Measurements from ENCODE around the gene VAV2. TPM values are rescaled to one million over a fixed set of nuclear protein-coding genes. Genes with fewer than 3 reads are reported as not detected.

VAV2 gene
- total RNA-seq, 1 experiment from 2014 or later = 24.7 TPM

DNA sequence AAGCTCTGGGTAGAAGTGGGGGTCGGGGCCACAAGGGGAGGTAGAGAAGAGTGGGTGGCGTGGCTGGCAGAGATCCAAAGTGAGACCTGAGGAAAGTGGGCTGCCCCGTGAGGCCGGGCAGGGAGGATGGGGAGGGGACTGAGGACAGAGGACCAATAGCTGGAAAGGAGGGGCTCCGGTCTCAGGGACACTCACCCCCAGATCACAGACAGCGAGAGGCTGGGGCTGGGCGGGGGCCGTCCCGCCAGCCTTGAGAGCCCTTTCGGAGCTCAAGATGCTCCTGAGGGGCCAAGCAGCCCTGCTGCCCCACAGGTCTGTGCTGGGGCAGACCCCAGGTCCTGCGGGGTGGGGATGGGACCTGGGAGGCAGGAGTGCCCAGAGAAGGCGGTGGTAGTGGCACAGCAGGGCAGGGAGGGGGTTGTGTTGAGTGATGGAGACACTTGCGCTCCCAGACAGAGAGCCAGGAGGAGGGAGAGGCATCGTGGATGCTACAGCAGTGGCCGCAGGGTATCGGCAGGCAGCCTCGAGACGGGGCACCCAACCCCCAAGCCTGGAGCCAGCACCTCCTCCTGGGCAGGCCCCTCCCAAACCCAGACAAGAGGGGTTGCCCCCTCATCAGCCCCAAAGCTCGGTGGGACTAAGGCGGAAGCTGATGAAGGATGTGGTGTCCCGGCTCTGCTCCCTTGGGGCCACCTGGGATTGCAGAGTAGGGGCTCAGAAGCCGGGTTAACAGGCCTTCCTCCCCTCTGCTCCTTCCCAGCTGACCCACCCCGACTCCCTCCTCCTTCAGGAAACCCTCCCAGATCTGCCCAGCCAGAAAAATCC is 257.3 kb downstream of the VAV2 start:
- in situ Hi-C loops (cut with HindIII; ENCODE audit: low pct_unique_long_range_greater_than_20kb, low sequenced_read_pairs) = no loop called here
- H3K36me3 ChIP-seq (ENCODE audit: control insufficient read depth, insufficient read depth, low read length) = no peaks in the 10 kb centered on the region
- no peaks in the 10 kb centered on the region for H3K4me1 ChIP-seq (ENCODE audit: control insufficient read depth, insufficient read depth, low read length)
- ATAC-seq (no peak), DNase-seq (ENCODE audit: low read depth, low spot score) (no peak)
- H3K9me3 ChIP-seq (ENCODE audit: control insufficient read depth, insufficient read depth, low read depth, low read length) = no peaks in the 10 kb centered on the region
- POLR2A ChIA-PET = no interaction called here
- no peak overlapping the region for H3K4me3 ChIP-seq (ENCODE audit: low read depth in 2 of 2, low read length in 2 of 2)
- no TSS peak for BruUV-seq (replicated peaks)
- CTCF ChIA-PET = no interaction called here
- H3K27me3 ChIP-seq (ENCODE audit: control insufficient read depth, insufficient read depth, low read length) = no peaks in the 10 kb centered on the region
- intact Hi-C loops (cut with micrococcal nuclease; ENCODE audit: unreplicated experiment) = no loop called here
- TF ChIP-seq REST (IDR thresholded peaks at IDR 0.05; ENCODE audit: insufficient read depth in 1 of 2, low read depth in 2 of 2, low read length in 1 of 2) (no peak), POLR2AphosphoS5 (IDR thresholded peaks at IDR 0.05; ENCODE audit: low read depth, low read length) (no peak), SIN3A (IDR thresholded peaks at IDR 0.05; ENCODE audit: borderline replicate concordance, insufficient read depth, low read depth, low read length) (no peak), TCF7L2 (IDR thresholded peaks at IDR 0.05; ENCODE audit: low read depth, low read length) (no peak)
- TF ChIP-seq, protein P1, sequence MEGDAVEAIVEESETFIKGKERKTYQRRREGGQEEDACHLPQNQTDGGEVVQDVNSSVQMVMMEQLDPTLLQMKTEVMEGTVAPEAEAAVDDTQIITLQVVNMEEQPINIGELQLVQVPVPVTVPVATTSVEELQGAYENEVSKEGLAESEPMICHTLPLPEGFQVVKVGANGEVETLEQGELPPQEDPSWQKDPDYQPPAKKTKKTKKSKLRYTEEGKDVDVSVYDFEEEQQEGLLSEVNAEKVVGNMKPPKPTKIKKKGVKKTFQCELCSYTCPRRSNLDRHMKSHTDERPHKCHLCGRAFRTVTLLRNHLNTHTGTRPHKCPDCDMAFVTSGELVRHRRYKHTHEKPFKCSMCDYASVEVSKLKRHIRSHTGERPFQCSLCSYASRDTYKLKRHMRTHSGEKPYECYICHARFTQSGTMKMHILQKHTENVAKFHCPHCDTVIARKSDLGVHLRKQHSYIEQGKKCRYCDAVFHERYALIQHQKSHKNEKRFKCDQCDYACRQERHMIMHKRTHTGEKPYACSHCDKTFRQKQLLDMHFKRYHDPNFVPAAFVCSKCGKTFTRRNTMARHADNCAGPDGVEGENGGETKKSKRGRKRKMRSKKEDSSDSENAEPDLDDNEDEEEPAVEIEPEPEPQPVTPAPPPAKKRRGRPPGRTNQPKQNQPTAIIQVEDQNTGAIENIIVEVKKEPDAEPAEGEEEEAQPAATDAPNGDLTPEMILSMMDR (IDR thresholded peaks at IDR 0.05) = no peak
- H3K27ac ChIP-seq (ENCODE audit: low read length) = no peak overlapping the region

GRCh38 chr9:133733796-133734533 is 258.2 kb downstream of the VAV2 start:
- ChIA-PET POLR2A (no interaction called here), CTCF (no interaction called here)
- no peak for TF ChIP-seq SIN3A (IDR thresholded peaks at IDR 0.05; ENCODE audit: borderline replicate concordance, insufficient read depth, low read depth, low read length)
- no peak for TF ChIP-seq POLR2AphosphoS5 (IDR thresholded peaks at IDR 0.05; ENCODE audit: low read depth, low read length)
- no peak for TF ChIP-seq REST (IDR thresholded peaks at IDR 0.05; ENCODE audit: insufficient read depth in 1 of 2, low read depth in 2 of 2, low read length in 1 of 2)
- TF ChIP-seq, protein P1 (IDR thresholded peaks at IDR 0.05) = no peak
- no peak for TF ChIP-seq TCF7L2 (IDR thresholded peaks at IDR 0.05; ENCODE audit: low read depth, low read length)
- no peaks in the 10 kb centered on the region for H3K27me3 ChIP-seq (ENCODE audit: control insufficient read depth, insufficient read depth, low read length)
- in situ Hi-C loops (cut with HindIII; ENCODE audit: low pct_unique_long_range_greater_than_20kb, low sequenced_read_pairs) = no loop called here
- no peaks in the 10 kb centered on the region for H3K9me3 ChIP-seq (ENCODE audit: control insufficient read depth, insufficient read depth, low read depth, low read length)
- DNase-seq (ENCODE audit: low read depth, low spot score) = no peak
- H3K27ac ChIP-seq (ENCODE audit: low read length) = no peak overlapping the region
- no peaks in the 10 kb centered on the region for H3K4me1 ChIP-seq (ENCODE audit: control insufficient read depth, insufficient read depth, low read length)
- intact Hi-C loops (cut with micrococcal nuclease; ENCODE audit: unreplicated experiment) = no loop called here
- no TSS peak for BruUV-seq (replicated peaks)
- ATAC-seq = no peak
- H3K36me3 ChIP-seq (ENCODE audit: control insufficient read depth, insufficient read depth, low read length) = no peaks in the 10 kb centered on the region
- no peak overlapping the region for H3K4me3 ChIP-seq (ENCODE audit: low read depth in 2 of 2, low read length in 2 of 2)
